Astrocyte (in vitro differentiated cells and primary cell): ENCODE data around the gene IRGC. TPM values are rescaled to one million over a fixed set of nuclear protein-coding genes. Genes with fewer than 3 reads are reported as not detected.

ENCODE experiments used
- DNase-seq: peaks from one replicate; pipeline ENCODE4 v3.0.0-alpha.2; 2010; ENCODE audit warnings: low read depth
- FAIRE-seq: peaks from 2 replicates; lab custom pipeline; 2011; peaks lifted over from hg19 to GRCh38; lab: Jason Lieb, UNC
- H2AFZ ChIP-seq: 2 replicates; pipeline ENCODE4 v1.6.0; 2012; ENCODE audit warnings: low read depth, low read length, inconsistent platforms
- H3K27ac ChIP-seq: 2 replicates; pipeline ENCODE4 v1.5.1; 2011; ENCODE audit warnings: low read depth, low read length, inconsistent platforms
- H3K27me3 ChIP-seq: 2 replicates; pipeline ENCODE4 v1.6.0; 2011; ENCODE audit warnings: low read length, inconsistent platforms; ENCODE audit not compliant: insufficient read depth
- H3K36me3 ChIP-seq: 2 replicates; pipeline ENCODE4 v1.5.1; 2011; ENCODE audit warnings: low read length, inconsistent platforms; ENCODE audit not compliant: insufficient read depth
- H3K4me1 ChIP-seq: 2 replicates; pipeline ENCODE4 v1.5.1; 2011; ENCODE audit warnings: low read length, inconsistent platforms; ENCODE audit not compliant: insufficient read depth
- H3K4me2 ChIP-seq: 2 replicates; pipeline ENCODE4 v1.6.0; 2012; ENCODE audit warnings: low read length, inconsistent platforms
- H3K4me3 ChIP-seq: 2 replicates; pipeline ENCODE4 v1.5.1; 2011; ENCODE audit warnings: low read depth, mild to moderate bottlenecking, low read length, inconsistent platforms; ENCODE audit not compliant: insufficient read depth
- H3K79me2 ChIP-seq: 2 replicates; pipeline ENCODE4 v1.6.0; 2012; ENCODE audit warnings: mild to moderate bottlenecking, low read length, inconsistent platforms; ENCODE audit not compliant: insufficient read depth
- H3K9ac ChIP-seq: 2 replicates; pipeline ENCODE4 v1.6.0; 2012; ENCODE audit warnings: mild to moderate bottlenecking, low read length, inconsistent platforms
- H3K9me3 ChIP-seq: 2 replicates; pipeline ENCODE4 v1.5.1; 2012; ENCODE audit warnings: low read depth, mild to moderate bottlenecking, low read length, inconsistent platforms; ENCODE audit not compliant: insufficient read depth
- H4K20me1 ChIP-seq: 2 replicates; pipeline ENCODE4 v1.6.0; 2012; ENCODE audit warnings: low read length, inconsistent platforms; ENCODE audit not compliant: insufficient read depth
- H3K27ac Mint-ChIP-seq: one replicate; pipeline ENCODE4 v1.8.0; 2021; ENCODE audit warnings: mild to moderate bottlenecking, mixed read lengths; ENCODE audit not compliant: unreplicated experiment
- H3K27me3 Mint-ChIP-seq: one replicate; pipeline ENCODE4 v1.8.0; 2021; ENCODE audit warnings: low read depth, mixed read lengths; ENCODE audit not compliant: unreplicated experiment
- H3K36me3 Mint-ChIP-seq: one replicate; pipeline ENCODE4 v1.8.0; 2021; ENCODE audit warnings: low read depth, mixed read lengths; ENCODE audit not compliant: unreplicated experiment
- H3K4me1 Mint-ChIP-seq: one replicate; pipeline ENCODE4 v1.8.0; 2021; ENCODE audit warnings: low read depth, mixed read lengths; ENCODE audit not compliant: unreplicated experiment
- H3K4me3 Mint-ChIP-seq: one replicate; pipeline ENCODE4 v1.8.0; 2021; ENCODE audit warnings: mild to moderate bottlenecking, moderate library complexity, mixed read lengths; ENCODE audit not compliant: unreplicated experiment
- H3K9me3 Mint-ChIP-seq: one replicate; pipeline ENCODE4 v1.8.0; 2021; ENCODE audit warnings: mild to moderate bottlenecking, mixed read lengths; ENCODE audit not compliant: unreplicated experiment
- EZH2 ChIP-seq: IDR thresholded peaks from 2 replicates; pipeline ENCODE4 v1.6.1; 2012; ENCODE audit warnings: mild to moderate bottlenecking, low read length, inconsistent platforms; ENCODE audit not compliant: insufficient read depth
- total RNA-seq: library from RNA; stranded (reverse); gene quantifications from 2 replicates; pipeline ENCODE4 v1.2.1, GENCODE V29; 2021
- TF ChIP-seq, protein P1 (sequence below): IDR thresholded peaks from 2 replicates; pipeline ENCODE4 v1.5.1; 2011; ENCODE audit warnings: low read depth, mild to moderate bottlenecking, inconsistent platforms, low read length, moderate library complexity; ENCODE audit not compliant: insufficient read depth

Gene IRGC
- total RNA-seq, 1 donor from 2014 or later: not detected

DNA sequence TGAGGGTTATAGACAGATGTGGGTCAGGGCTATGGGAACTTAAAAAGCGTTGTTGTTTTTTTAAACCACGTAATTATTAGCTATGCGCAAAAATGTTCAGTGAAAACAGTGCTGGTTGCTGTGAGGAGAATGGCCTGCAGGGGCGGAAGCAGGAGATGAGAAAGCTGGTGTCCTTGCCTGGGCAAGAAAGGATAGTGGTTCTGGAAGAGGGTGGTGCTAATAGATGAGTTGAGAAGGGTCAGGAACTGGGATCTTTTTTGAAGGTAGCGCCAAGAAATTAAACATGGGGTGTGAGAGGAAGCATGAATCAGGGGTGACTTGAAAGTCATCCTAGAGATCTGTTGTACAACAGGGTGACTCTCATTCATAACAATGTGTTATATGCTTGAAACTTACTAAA, 43.6 kb downstream of the IRGC start:
- no peaks in the 10 kb centered on the region for H3K9me3 Mint-ChIP-seq
- Histone ChIP-seq H3K9ac (peak overlapping the region; percentile 30), H3K36me3 (no peaks in the 10 kb centered on the region), H3K79me2 (peaks cover 5% of the 10 kb centered on the region), H4K20me1 (no peaks in the 10 kb centered on the region), H3K27me3 (no peaks in the 10 kb centered on the region), H3K4me2 (peak overlapping the region; percentile 35), H3K4me1 (peaks cover 55% of the 10 kb centered on the region), H2AFZ (no peak overlapping the region), H3K27ac (peak overlapping the region; percentile 74), H3K4me3 (no peak overlapping the region), H3K9me3 (no peaks in the 10 kb centered on the region)
- peak; percentile 65 for DNase-seq
- peaks cover 37% of the 10 kb centered on the region for H3K4me1 Mint-ChIP-seq
- TF ChIP-seq EZH2: no peak
- TF ChIP-seq, protein P1, sequence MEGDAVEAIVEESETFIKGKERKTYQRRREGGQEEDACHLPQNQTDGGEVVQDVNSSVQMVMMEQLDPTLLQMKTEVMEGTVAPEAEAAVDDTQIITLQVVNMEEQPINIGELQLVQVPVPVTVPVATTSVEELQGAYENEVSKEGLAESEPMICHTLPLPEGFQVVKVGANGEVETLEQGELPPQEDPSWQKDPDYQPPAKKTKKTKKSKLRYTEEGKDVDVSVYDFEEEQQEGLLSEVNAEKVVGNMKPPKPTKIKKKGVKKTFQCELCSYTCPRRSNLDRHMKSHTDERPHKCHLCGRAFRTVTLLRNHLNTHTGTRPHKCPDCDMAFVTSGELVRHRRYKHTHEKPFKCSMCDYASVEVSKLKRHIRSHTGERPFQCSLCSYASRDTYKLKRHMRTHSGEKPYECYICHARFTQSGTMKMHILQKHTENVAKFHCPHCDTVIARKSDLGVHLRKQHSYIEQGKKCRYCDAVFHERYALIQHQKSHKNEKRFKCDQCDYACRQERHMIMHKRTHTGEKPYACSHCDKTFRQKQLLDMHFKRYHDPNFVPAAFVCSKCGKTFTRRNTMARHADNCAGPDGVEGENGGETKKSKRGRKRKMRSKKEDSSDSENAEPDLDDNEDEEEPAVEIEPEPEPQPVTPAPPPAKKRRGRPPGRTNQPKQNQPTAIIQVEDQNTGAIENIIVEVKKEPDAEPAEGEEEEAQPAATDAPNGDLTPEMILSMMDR: peak; percentile 62
- H3K4me3 Mint-ChIP-seq: peak overlapping the region; percentile 7
- no peaks in the 10 kb centered on the region for H3K36me3 Mint-ChIP-seq
- no peak for FAIRE-seq
- no peaks in the 10 kb centered on the region for H3K27me3 Mint-ChIP-seq
- no peak overlapping the region for H3K27ac Mint-ChIP-seq

DNA sequence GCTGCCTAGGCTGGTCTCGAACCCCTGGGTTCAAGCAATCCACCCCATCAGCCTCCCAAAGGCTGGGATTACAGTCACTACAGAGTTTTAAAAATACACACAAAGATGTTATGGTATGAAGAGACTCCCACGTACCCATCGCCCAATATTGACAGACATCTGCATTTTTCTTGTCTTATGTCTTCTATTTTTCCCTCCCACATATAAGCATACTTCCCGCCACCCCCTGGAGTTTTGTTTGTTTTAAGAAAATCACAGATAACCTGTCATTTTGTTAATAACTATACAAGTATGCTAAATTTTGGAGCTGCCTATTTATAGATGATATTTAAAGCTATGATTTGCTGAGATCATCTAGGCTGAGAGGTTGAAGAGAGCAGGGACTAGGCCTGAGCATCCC, 45.1 kb downstream of the IRGC start:
- peaks cover 46% of the 10 kb centered on the region for H3K4me1 Mint-ChIP-seq
- H3K9ac ChIP-seq: no peak overlapping the region

DNA sequence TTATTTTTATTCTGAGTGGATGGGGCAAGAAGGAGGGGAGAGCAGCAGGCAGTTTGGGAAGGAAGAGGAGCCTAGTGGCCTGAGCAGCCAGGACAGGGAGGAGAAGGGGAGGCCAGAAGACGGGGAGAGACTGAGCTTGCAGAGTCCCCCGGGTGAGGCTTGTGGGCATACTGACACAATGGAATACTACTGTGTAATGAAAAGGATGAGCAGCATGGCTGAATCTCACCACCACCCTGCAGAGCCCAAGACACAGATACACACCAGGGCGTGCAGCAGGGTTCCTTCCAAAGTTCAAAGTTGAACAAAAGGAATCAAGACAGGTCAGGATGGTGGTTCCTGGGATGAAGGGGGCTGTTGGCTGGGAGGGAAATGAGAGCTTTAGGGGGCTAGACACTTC, 46.9 kb downstream of the IRGC start:
- FAIRE-seq: no peak
- Histone ChIP-seq H3K4me1 (peaks cover 53% of the 10 kb centered on the region), H2AFZ (no peak overlapping the region), H3K4me3 (no peak overlapping the region), H3K27me3 (no peaks in the 10 kb centered on the region), H3K4me2 (no peak overlapping the region), H4K20me1 (no peaks in the 10 kb centered on the region), H3K36me3 (no peaks in the 10 kb centered on the region), H3K9me3 (no peaks in the 10 kb centered on the region), H3K9ac (no peak overlapping the region), H3K79me2 (no peaks in the 10 kb centered on the region), H3K27ac (no peak overlapping the region)
- Mint-ChIP-seq H3K27me3 (no peaks in the 10 kb centered on the region), H3K36me3 (no peaks in the 10 kb centered on the region), H3K4me3 (no peak overlapping the region), H3K4me1 (peaks cover 40% of the 10 kb centered on the region), H3K27ac (no peak overlapping the region), H3K9me3 (no peaks in the 10 kb centered on the region)
- DNase-seq: no peak
- TF ChIP-seq, protein P1: no peak
- no peak for TF ChIP-seq EZH2

More for the DNA sequence above, 45.1 kb downstream of the IRGC start:
- DNase-seq (no peak), FAIRE-seq (no peak)
- no peak overlapping the region for H3K4me3 ChIP-seq
- no peaks in the 10 kb centered on the region for H3K36me3 ChIP-seq
- TF ChIP-seq EZH2: no peak
- TF ChIP-seq, protein P1: no peak
- Mint-ChIP-seq H3K27me3 (no peaks in the 10 kb centered on the region), H3K9me3 (no peaks in the 10 kb centered on the region), H3K27ac (no peak overlapping the region), H3K4me3 (no peak overlapping the region), H3K36me3 (no peaks in the 10 kb centered on the region)
- H3K27me3 ChIP-seq: no peaks in the 10 kb centered on the region
- peaks cover 5% of the 10 kb centered on the region for H3K79me2 ChIP-seq
- H2AFZ ChIP-seq: no peak overlapping the region
- H3K9me3 ChIP-seq: no peaks in the 10 kb centered on the region
- peak overlapping the region; percentile 59 for H3K27ac ChIP-seq
- H3K4me1 ChIP-seq: peaks cover 62% of the 10 kb centered on the region
- H4K20me1 ChIP-seq: no peaks in the 10 kb centered on the region
- H3K4me2 ChIP-seq: no peak overlapping the region
